ENCODE data around the gene CA12.

GRCh38 chr15:63409179-63409578 is 27.5 kb upstream of the CA12 start:
- TF ChIP-seq CTCF (IDR thresholded peaks at IDR 0.05; ENCODE audit: low read depth, low read length, missing input control): no peak
- no peak for TF ChIP-seq HNF4G (IDR thresholded peaks at IDR 0.05)
- no peak for TF ChIP-seq SP1 (IDR thresholded peaks at IDR 0.05)
- no peak for TF ChIP-seq TAF1 (conservative IDR thresholded peaks at IDR 0.05)
- no peak for TF ChIP-seq ATF3 (IDR thresholded peaks at IDR 0.05)
- no peak for TF ChIP-seq RAD21 (IDR thresholded peaks at IDR 0.05)
